ENCODE data around the gene ZNF554. TPM values are rescaled to one million over a fixed set of nuclear protein-coding genes. Genes with fewer than 3 reads are reported as not detected.

The ZNF554 gene
- 2.6 and 4.4 TPM in 2 replicates for total RNA-seq

GRCh38 chr19:2819540-2820111, at the start of gene ZNF554:
Gene ZNF554, plus strand, starts transcription at chr19:2819868. Its CDS starts 204 bp downstream, at chr19:2820072.

GRCh38 chr19:2782936-2783780, 36.5 kb upstream of the ZNF554 start, which contains the start of gene SGTA:
Gene SGTA, minus strand, starts transcription at chr19:2783273. Its CDS starts 14,205 bp downstream, at chr19:2769068.

GRCh38 chr19:2785244-2785997, 34.2 kb upstream of the ZNF554 start, which contains the start of gene THOP1:
Gene THOP1, plus strand, starts transcription at chr19:2785503. Its CDS starts 160 bp downstream, at chr19:2785663.

GRCh38 chr19:2840794-2841791, 21.4 kb downstream of the ZNF554 start, which contains the start of gene ZNF555:
Gene ZNF555, plus strand, starts transcription at chr19:2841475. Its CDS starts 98 bp downstream, at chr19:2841573.

GRCh38 chr19:2867025-2867991, 47.6 kb downstream of the ZNF554 start, which contains the start of gene ZNF556:
Gene ZNF556, plus strand, starts transcription at chr19:2867335. Its CDS starts 87 bp downstream, at chr19:2867422.

Other genes starting within 250 kb of the ZNF554 start
- 0.69 and 0.88 TPM in 2 replicates for gene GNG7, start 117.2 kb upstream of the ZNF554 start, total RNA-seq
- 0.54 and 2.0 TPM in 2 replicates for gene DIRAS1, start 98.5 kb upstream of the ZNF554 start, total RNA-seq
- 25.6 and 30.5 TPM in 2 replicates for gene SLC39A3, start 79.9 kb upstream of the ZNF554 start, total RNA-seq
- 46.9 and 50.5 TPM in 2 replicates for gene SGTA, start 36.6 kb upstream of the ZNF554 start, total RNA-seq
- 33.2 and 41.6 TPM in 2 replicates for gene THOP1, start 34.4 kb upstream of the ZNF554 start, total RNA-seq
- gene ZNF555, start 21.6 kb downstream of the ZNF554 start, total RNA-seq: 4.3 and 4.4 TPM in 2 replicates
- gene ZNF556, start 47.5 kb downstream of the ZNF554 start, total RNA-seq: not detected in 2 replicates
- gene ZNF57, start 81.1 kb downstream of the ZNF554 start, total RNA-seq: 1.5 and 2.2 TPM in 2 replicates
- 1.6 and 4.5 TPM in 2 replicates for gene ZNF77, start 125.1 kb downstream of the ZNF554 start, total RNA-seq
- gene TLE6, start 157.7 kb downstream of the ZNF554 start, total RNA-seq: 0.25 and 3.8 TPM in 2 replicates
- 40.4 and 61.2 TPM in 2 replicates for gene TLE2, start 209.4 kb downstream of the ZNF554 start, total RNA-seq
- gene TLE5, start 242.6 kb downstream of the ZNF554 start, total RNA-seq: 197 and 243 TPM in 2 replicates